ENCODE data around the gene PABPN1L. TPM values are rescaled to one million over a fixed set of nuclear protein-coding genes. Genes with fewer than 3 reads are reported as not detected.

PABPN1L gene
- total RNA-seq, 1 experiment from 2014 or later: not detected

DNA sequence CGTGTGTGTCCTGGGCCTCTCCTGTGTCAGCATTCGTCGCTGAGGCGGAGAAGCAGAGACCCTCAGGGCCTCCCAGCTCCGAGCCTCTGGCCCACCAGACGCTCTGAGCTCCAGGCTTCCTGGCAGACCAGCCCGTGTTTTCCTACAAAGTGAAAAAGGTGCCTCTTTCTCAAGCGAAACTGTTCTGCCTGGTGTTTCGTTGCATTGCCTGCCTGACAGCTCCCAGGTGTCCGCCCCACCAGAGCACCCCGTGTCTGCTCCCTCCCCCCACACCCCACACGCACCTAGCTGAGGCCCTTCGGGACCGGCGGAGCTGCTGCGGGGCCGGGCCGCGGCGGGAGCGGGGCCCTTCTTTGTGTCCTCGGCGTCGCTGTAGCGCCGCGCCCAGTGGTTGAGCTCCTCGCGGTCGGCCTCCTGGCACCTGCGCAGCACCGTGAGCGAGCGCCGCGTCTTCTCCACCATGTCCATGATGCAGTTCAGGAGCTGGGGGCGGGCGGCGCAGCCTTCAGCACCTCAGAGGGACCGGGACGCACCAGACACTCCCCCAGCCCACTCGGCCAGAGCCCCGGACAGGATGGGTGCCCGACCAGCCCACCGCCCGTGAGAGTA lies 14.7 kb upstream of the PABPN1L start:
- DNase-seq: peak; percentile 35
- peaks cover 68% of the 10 kb centered on the region for H3K27me3 Mint-ChIP-seq (ENCODE audit: unreplicated experiment)

DNA sequence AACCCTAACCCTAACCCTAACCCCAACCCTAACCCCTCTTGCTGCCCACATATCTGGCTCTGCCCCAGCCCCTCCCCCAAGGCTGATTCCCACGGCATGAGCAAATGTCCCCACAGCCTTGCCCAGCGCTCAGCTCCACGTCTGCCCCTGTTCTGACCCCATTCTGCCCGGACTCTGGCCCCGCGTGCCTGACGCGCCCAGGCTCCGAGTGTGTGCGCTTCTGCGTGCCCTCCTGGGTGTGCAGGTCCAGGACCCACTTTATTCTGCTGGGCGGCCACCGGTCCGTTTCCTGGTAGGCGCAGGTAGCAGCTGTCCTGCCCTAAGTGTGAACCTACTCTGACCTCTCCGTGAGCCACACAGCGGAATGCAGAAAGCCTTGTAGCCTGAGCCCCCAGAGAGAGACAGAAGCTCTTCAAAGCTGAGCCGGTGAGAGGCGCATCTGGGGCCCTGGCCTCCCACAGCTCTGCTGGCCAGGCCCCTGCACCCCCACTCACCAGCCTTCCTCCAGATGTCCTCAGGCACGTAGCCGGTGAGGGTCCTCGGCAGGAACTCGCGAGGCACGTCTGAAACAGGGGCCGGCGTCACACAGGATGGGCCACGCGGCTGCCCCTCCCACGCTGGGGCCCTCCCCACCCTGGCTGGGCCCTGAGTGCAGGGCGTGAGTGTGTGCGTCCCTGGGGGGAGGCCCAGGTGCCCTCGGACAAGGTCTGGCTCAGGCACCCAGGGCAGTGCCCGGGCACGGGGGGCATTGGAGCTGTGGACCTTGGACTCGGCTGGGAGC lies 14.0 kb upstream of the PABPN1L start:
- H3K27me3 Mint-ChIP-seq (ENCODE audit: unreplicated experiment): peaks cover 75% of the 10 kb centered on the region
- H3K36me3 Mint-ChIP-seq (ENCODE audit: insufficient read depth, unreplicated experiment): no peaks in the 10 kb centered on the region
- intact Hi-C loops (cut with micrococcal nuclease; ENCODE audit: unreplicated experiment): no loop called here
- BruUV-seq (replicated peaks): no TSS peak
- H3K27ac Mint-ChIP-seq (ENCODE audit: unreplicated experiment): peak overlapping the region; percentile 34
- CTCF ChIA-PET: interaction anchor here (1.0 kb wide), 1 partner anchor 23 kb away, joined by 4 read pairs; no protein-coding TSS in a partner anchor
- DNase-seq: no peak
- peak overlapping the region; percentile 37 for H3K4me3 Mint-ChIP-seq (ENCODE audit: low read depth, unreplicated experiment)
- peaks cover 11% of the 10 kb centered on the region for H3K4me1 Mint-ChIP-seq (ENCODE audit: low read depth, unreplicated experiment)
- H3K9me3 Mint-ChIP-seq (ENCODE audit: low read depth, unreplicated experiment): no peaks in the 10 kb centered on the region
- TF ChIP-seq CTCF (IDR thresholded peaks at IDR 0.05; ENCODE audit: unreplicated experiment): no peak

More for the DNA sequence above, 14.7 kb upstream of the PABPN1L start:
- Mint-ChIP-seq H3K4me1 (ENCODE audit: low read depth, unreplicated experiment) (peaks cover 11% of the 10 kb centered on the region), H3K27ac (ENCODE audit: unreplicated experiment) (no peak overlapping the region), H3K36me3 (ENCODE audit: insufficient read depth, unreplicated experiment) (no peaks in the 10 kb centered on the region), H3K9me3 (ENCODE audit: low read depth, unreplicated experiment) (no peaks in the 10 kb centered on the region), H3K4me3 (ENCODE audit: low read depth, unreplicated experiment) (peak overlapping the region; percentile 37)
- no peak for TF ChIP-seq CTCF (IDR thresholded peaks at IDR 0.05; ENCODE audit: unreplicated experiment)
- BruUV-seq (replicated peaks): no TSS peak
- CTCF ChIA-PET: interaction anchor here (0.6 to 1.0 kb wide), 2 partner anchors 23 to 114 kb away, joined by 3 to 4 read pairs; no protein-coding TSS in a partner anchor
- intact Hi-C loops (cut with micrococcal nuclease; ENCODE audit: unreplicated experiment): no loop called here

DNA sequence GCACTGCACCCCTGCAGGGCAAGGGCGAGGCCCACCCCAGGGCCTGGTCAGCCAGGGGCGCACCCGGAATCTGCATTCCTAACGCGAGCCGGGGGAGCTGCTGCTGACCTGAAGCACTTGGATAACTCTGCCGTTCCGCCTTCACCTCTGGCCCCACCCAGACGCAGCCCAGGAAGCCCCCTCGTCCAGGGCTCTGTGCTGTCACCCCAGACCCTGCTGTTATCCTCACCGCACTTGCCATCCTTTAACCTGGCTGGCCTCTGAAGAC lies 13.3 kb upstream of the PABPN1L start:
- DNase-seq: no peak
- peaks cover 82% of the 10 kb centered on the region for H3K27me3 Mint-ChIP-seq (ENCODE audit: unreplicated experiment)
- H3K4me1 Mint-ChIP-seq (ENCODE audit: low read depth, unreplicated experiment): peaks cover 11% of the 10 kb centered on the region
- H3K9me3 Mint-ChIP-seq (ENCODE audit: low read depth, unreplicated experiment): no peaks in the 10 kb centered on the region
- no peak for TF ChIP-seq CTCF (IDR thresholded peaks at IDR 0.05; ENCODE audit: unreplicated experiment)
- no TSS peak for BruUV-seq (replicated peaks)
- H3K27ac Mint-ChIP-seq (ENCODE audit: unreplicated experiment): no peak overlapping the region
- no peaks in the 10 kb centered on the region for H3K36me3 Mint-ChIP-seq (ENCODE audit: insufficient read depth, unreplicated experiment)
- intact Hi-C loops (cut with micrococcal nuclease; ENCODE audit: unreplicated experiment): no loop called here
- H3K4me3 Mint-ChIP-seq (ENCODE audit: low read depth, unreplicated experiment): no peak overlapping the region
- CTCF ChIA-PET: no interaction called here

DNA sequence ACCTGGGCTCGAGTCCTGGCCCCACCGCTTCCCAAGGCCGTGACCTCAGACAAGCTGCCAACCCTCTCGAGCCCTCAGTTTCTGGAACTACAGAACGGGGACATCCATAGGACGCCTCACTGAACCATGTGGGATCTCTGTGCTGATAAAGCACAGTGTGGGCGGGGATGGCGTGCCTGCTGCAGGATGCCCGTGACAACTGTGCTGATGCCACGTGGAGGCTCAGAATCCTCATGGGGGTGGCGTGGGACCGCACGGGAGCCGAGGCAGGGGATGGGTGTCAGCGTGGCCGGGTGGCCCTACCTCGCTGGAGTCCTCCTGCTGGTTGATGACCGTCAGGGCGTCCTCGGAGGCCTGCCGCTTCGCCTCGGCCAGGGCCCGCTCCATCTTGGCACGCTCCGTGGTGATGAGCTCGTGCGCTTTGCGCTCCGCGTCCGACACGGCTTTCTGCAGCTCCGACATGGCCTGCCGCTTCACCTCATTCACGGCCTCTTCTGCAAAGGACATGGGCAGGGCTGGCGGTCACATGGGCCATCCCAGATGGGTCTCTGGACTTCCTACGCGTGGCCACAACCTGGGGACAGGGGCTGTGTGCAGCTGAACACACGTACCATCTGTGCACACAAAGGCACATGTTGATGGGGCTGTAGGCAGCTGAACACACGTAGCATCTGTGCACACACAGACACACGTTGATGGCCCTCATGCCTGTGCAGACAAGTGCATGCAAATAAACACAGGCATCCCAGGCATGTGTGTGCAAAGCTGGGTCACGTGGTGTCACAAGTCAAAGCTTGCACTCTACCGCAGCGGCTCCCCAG lies 12.7 kb upstream of the PABPN1L start:
- DNase-seq: no peak
- no peaks in the 10 kb centered on the region for H3K36me3 Mint-ChIP-seq (ENCODE audit: insufficient read depth, unreplicated experiment)
- no peaks in the 10 kb centered on the region for H3K9me3 Mint-ChIP-seq (ENCODE audit: low read depth, unreplicated experiment)
- intact Hi-C loops (cut with micrococcal nuclease; ENCODE audit: unreplicated experiment): no loop called here
- no peak overlapping the region for H3K4me3 Mint-ChIP-seq (ENCODE audit: low read depth, unreplicated experiment)
- peaks cover 11% of the 10 kb centered on the region for H3K4me1 Mint-ChIP-seq (ENCODE audit: low read depth, unreplicated experiment)
- peaks cover 87% of the 10 kb centered on the region for H3K27me3 Mint-ChIP-seq (ENCODE audit: unreplicated experiment)
- TF ChIP-seq CTCF (IDR thresholded peaks at IDR 0.05; ENCODE audit: unreplicated experiment): no peak
- CTCF ChIA-PET: no interaction called here
- no TSS peak for BruUV-seq (replicated peaks)
- no peak overlapping the region for H3K27ac Mint-ChIP-seq (ENCODE audit: unreplicated experiment)
